ENCODE results near the gene TPM3. TPM values are rescaled to one million over a fixed set of nuclear protein-coding genes. Genes with fewer than 3 reads are reported as not detected.

Gene TPM3
- total and polyA plus RNA-seq, 9 of the 15 experiments (the other 6 are each of a cell fraction or from before 2014, with no cell fraction given): 202 to 604 (median 421) TPM

- TF ChIP-seq ZBTB40 (IDR thresholded peaks at IDR 0.05): no peak
- TF ChIP-seq ZBTB40 (CRISPR knock-in tag; IDR thresholded peaks at IDR 0.05): no peak
- TF ChIP-seq SRF (CRISPR knock-in tag; IDR thresholded peaks at IDR 0.05): 0 out of 4 replicates have a peak, but pooled peaks of 1 of the 2 experiments have one; percentile 2
- TF ChIP-seq GABPB1 (CRISPR knock-in tag; IDR thresholded peaks at IDR 0.05): peak; percentile 68; the same call in 1 of the 2 replicates
- no peak for TF ChIP-seq BRD4 (IDR thresholded peaks at IDR 0.05)
- TF ChIP-seq ZNF511 (CRISPR knock-in tag; IDR thresholded peaks at IDR 0.05): no peak
- TF ChIP-seq MTA3 (IDR thresholded peaks at IDR 0.05; ENCODE audit: borderline replicate concordance): peak; percentile 93
- TF ChIP-seq ZBTB26 (CRISPR knock-in tag; IDR thresholded peaks at IDR 0.05): no peak
- peak; percentile 5; the same call in 1 of the 2 replicates for TF ChIP-seq NFE2 (IDR thresholded peaks at IDR 0.05; ENCODE audit: low read depth)
- no peak for TF ChIP-seq ZNF224 (CRISPR knock-in tag; IDR thresholded peaks at IDR 0.05)
- TF ChIP-seq ZNF592 (IDR thresholded peaks at IDR 0.05): peak; percentile 83
- peak; percentile 64 for TF ChIP-seq TAL1 (IDR thresholded peaks at IDR 0.05)
These were observed 34.2 kb downstream of the TPM3 start (continued) for GRCh38 chr1:154157520-154158306.

All from K562 (cell line).